GM18867 (cell line): Measurements from ENCODE around the gene KLF2.

Experiments used
- ATAC-seq: cut with Tn5 transposase; IDR thresholded peaks from one replicate; pipeline ENCODE4 v1.9.1; 2021; ENCODE audit warnings: mild to moderate bottlenecking, moderate library complexity; ENCODE audit not compliant: unreplicated experiment

The KLF2 gene

GRCh38 chr19:16375157-16375935 is 50.7 kb downstream of the KLF2 start:
- ATAC-seq, result no peak

DNA sequence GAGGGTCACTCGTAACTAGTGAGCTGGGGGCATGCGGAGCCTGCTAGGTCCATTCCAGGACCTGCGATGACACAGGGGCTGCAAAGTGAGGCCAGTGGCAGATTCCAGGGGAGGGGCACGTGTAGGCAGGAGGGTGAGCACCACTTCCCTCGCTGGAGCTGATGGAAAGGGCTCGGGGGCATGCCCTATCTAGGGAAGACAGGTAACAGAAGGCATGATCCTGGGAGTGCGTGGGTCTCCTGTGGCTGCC is 51.2 kb downstream of the KLF2 start:
- ATAC-seq, result no peak

DNA sequence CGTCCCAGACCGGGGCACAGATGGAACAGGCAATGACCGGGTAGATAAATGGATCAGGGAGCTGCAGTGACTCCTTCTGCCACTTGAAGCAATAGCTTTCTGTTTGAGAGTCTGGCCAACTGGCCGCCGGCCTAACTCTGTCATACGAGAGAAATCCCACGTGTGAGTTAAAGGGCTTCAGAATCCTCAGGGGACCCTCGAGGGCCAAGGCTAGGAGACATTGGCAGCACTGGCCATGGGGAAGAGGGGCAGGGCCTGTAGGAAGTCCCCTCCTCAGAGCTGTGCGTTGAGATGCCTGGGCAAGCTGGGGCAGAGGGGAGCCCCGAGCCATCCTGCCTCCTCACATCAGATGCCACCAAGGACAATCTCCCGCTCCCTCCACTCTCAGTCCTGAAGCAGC is 51.6 kb downstream of the KLF2 start:
- ATAC-seq, result no peak

- ATAC-seq, result no peak
These were observed 52.0 kb downstream of the KLF2 start for GRCh38 chr19:16376649-16377048.

- no peak for ATAC-seq
These were observed 52.9 kb downstream of the KLF2 start for GRCh38 chr19:16377521-16377920.
